Psoas muscle (tissue), 8 donors: ENCODE results near the gene METRN. TPM values are rescaled to one million over a fixed set of nuclear protein-coding genes. Genes with fewer than 3 reads are reported as not detected.

Experiments used
- ATAC-seq, 4 donors: fragments of 200-7000 bp; cut with Tn5 transposase; one replicate each; pipeline ENCODE4 v1.9.1; 2020; ENCODE audit warnings: moderate library complexity in 3 of 4, mild to moderate bottlenecking in 2 of 4
- DNase-seq, 2 donors: peaks; one replicate each; pipeline ENCODE4 v3.0.0-alpha.2; 2020
- H3K27ac ChIP-seq: fragments of 200-600 bp; one replicate; pipeline ENCODE4 v1.8.0; 2022
- H3K27me3 ChIP-seq, 3 donors: fragments of 200-600 bp in 1 of 3; one replicate each; pipeline versions ENCODE4 v1.6.1 to v1.8.0; 2013 to 2022; ENCODE audit warnings: low read length in 2 of 3, mild to moderate bottlenecking in 2 of 3, moderate library complexity in 1 of 3; ENCODE audit not compliant: insufficient read depth in 3 of 3
- H3K36me3 ChIP-seq, 2 donors: fragments of 200-600 bp in 1 of 2; one replicate each; pipeline versions ENCODE4 v1.6.1 to v1.8.0; 2013 to 2022; ENCODE audit warnings: low read depth in 1 of 2, mild to moderate bottlenecking in 1 of 2, moderate library complexity in 1 of 2; ENCODE audit not compliant: insufficient read depth in 1 of 2
- H3K4me1 ChIP-seq: fragments of 200-600 bp; one replicate; pipeline ENCODE4 v1.8.0; 2022
- H3K4me3 ChIP-seq: fragments of 200-600 bp; one replicate; pipeline ENCODE4 v1.8.0; 2022; ENCODE audit warnings: mild to moderate bottlenecking
- H3K9me3 ChIP-seq: fragments of 200-600 bp; one replicate; pipeline ENCODE4 v1.8.0; 2022
- CTCF ChIP-seq: fragments of 200-600 bp; IDR thresholded peaks from one replicate; pipeline ENCODE4 v1.8.0; 2022; ENCODE audit warnings: antibody characterized with exemption
- WGBS, 3 donors: extraction: QIAGEN DNeasy Blood & Tissue Kit; methylation state at CpG; one replicate each; pipeline versions ENCODE4 v1.1.6 to v1.1.7; 2013; 5-methylcytosine and 5-hydroxymethylcytosine counted together
- intact Hi-C, 2 donors: fragments of 100-400 bp; cut with DNase I; formaldehyde crosslinking; loops; one replicate each; pipeline versions ENCODE4 v1.11.0 to v1.14.2; 2022
- polyA plus RNA-seq, 3 donors: library from polyadenylated mRNA; stranded (reverse); fragments of 200-250 nt; gene quantifications; one replicate each; pipeline ENCODE4 v1.2.3, GENCODE V29; 2013
- total RNA-seq, 4 donors: library from RNA; stranded (reverse); fragmentation: NEBNext Ultra II Directional in 2 of 4; extraction: Animal tissue kit (Norgen Biotek cat#: 25700) in 2 of 4; gene quantifications; one replicate each; pipeline versions ENCODE4 v1.2.1 to v1.2.4, GENCODE V29; 2021 to 2023
- donor health status: healthy with polysubstance abuse.
- donor health status: DM: no; HTN: no; CAD: no; lungs with moderate emphysema.
- donor health status: Bipolar disorder and iron deficiency.
- donor health status: healthy.
- donor health status: DM: yes; HTN: yes; CAD: no.
- donor health status: DM: no; HTN: no; CAD: no.
- donor health status: DM: no; HTN: no; CAD: no.
- donor health status: DM: yes; HTN: yes; CAD: no.

Gene METRN
- total and polyA plus RNA-seq, 7 donors, result 17.9 to 28.0 (median 22.8) TPM

DNA sequence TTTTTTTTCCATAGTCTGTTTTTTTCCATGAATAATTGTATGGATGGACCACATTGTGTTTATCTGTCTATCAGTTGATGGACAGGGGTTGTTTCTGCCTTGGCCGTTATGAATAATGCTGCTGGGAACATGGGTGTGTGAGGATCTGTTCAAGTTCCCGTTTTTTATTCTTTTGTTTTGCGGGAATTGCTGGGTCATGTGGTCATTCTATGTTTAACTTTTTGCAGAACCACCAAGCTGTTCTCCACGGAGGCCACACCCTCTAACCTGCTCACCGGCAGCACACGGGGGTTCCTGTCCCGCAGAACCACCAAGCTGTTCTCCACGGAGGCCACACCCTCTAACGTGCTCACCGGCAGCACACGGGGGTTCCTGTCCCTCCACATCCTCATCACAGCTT, 39.7 kb downstream of the METRN start:
- Histone ChIP-seq H3K4me3 (no peak overlapping the region), H3K27ac (no peak overlapping the region), H3K36me3 (no peaks in the 10 kb centered on the region), H3K4me1 (no peaks in the 10 kb centered on the region), H3K27me3 (peaks cover 0 to 39% (median 10%) of the 10 kb centered on the region in 3 donors), H3K9me3 (no peaks in the 10 kb centered on the region)
- WGBS, 3 donors, result 58 to 64% (median 64%) methylated on average over 11 of the region's 11 CpGs
- intact Hi-C loops, result no loop called here
- no peak for TF ChIP-seq CTCF
- no peak for DNase-seq
- no peak for ATAC-seq

DNA sequence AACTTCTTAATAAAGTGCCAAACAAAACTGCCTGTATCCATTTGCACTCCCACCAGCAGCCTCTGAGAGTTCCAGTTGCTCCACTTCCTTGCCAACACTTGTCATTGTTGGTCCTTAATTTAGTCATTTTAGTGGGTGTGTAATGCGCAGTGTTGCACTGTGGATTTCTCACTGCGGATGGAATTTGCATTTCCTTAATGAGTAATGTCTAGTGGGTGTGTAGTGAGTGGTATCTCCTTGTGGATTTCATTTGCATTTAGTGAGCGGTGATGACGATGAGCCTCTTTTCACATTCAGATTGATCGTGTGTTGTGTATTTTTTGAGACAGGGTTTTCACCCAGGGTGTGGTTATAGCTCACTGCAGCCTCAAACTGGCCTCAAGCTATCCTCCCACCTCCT, 41.5 kb downstream of the METRN start:
- no peaks in the 10 kb centered on the region for H3K4me1 ChIP-seq
- 90 to 97% (median 94%) methylated on average over 5 of the region's 5 CpGs for WGBS, 3 donors
- no peaks in the 10 kb centered on the region for H3K36me3 ChIP-seq
- H3K27me3 ChIP-seq, result peaks cover 0 to 39% (median 12%) of the 10 kb centered on the region in 3 donors
- ATAC-seq, result no peak
- intact Hi-C loops, result no loop called here
- no peak for TF ChIP-seq CTCF
- H3K27ac ChIP-seq, result no peak overlapping the region
- no peak for DNase-seq
- H3K9me3 ChIP-seq, result no peaks in the 10 kb centered on the region
- no peak overlapping the region for H3K4me3 ChIP-seq

DNA sequence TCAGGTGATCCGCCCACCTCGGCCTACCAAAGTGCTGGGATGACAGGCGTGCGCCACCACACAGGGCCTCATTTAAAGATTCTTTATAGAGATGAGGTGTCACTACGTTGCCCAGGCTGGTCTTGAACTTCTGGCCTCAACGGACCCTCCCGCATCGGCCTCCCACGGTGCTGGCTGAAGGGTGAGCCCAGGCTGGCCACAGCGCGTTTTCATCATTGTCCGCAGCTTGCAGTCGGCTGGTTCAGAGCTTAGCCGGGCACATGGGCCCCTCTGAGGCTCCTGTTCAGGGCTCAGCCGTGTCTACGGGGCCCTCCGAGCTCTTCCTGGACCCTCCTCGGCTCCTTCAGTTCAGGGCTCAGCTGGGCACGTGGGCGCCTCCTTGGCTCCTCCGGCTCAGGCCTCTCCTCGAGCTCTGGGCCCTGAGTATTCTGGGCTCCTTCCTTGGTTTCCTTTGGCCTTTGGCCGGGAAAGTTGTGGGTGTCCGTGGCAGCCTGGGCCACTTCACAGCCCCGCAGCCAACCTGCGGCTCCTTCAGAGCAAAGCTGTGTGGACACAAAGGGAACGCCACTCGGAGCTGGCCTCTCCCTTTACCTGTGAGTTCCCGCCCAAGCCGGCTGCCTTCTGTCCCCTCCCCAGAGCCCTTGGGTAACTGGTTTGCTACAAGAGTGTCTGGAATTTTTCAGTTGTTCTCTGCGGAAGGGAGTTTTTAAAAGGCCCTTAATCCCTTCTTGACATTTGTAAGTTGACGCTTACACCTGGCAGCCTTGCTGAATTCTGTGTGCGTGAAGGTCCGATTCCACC, 44.4 kb downstream of the METRN start:
- H3K9me3 ChIP-seq, result no peaks in the 10 kb centered on the region
- ATAC-seq (no peak), DNase-seq (no peak)
- no peak overlapping the region for H3K4me3 ChIP-seq
- H3K27me3 ChIP-seq, result peaks cover 0 to 43% (median 9%) of the 10 kb centered on the region in 3 donors
- intact Hi-C loops, result no loop called here
- no peak for TF ChIP-seq CTCF
- no peaks in the 10 kb centered on the region for H3K4me1 ChIP-seq
- H3K27ac ChIP-seq, result no peak overlapping the region
- H3K36me3 ChIP-seq, result no peaks in the 10 kb centered on the region
- 72 to 75% (median 75%) methylated on average over 32 to 34 of the region's 34 CpGs for WGBS, 3 donors

DNA sequence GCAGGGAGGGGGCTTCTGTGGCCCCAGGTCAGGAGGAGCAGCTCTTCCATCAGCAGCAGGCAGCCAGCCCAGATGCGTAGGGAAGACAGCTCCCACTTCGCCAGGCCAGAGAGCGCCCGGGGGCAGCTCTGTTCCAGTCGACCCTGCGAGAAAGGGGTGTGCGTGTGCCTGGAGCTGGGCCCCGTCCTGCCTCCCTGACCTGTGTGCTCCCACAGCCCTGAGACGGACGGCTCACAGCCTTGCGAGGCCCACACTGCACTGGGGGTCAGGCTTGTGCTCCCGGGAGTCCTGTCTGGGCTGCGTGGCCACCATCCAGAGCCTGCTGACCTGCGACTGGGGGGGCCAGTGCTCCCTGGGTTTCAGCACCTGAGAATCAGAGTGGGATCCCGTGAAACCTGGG, 45.1 kb downstream of the METRN start:
- intact Hi-C loops, result no loop called here
- Histone ChIP-seq H3K27ac (no peak overlapping the region), H3K27me3 (peaks cover 0 to 48% (median 12%) of the 10 kb centered on the region in 3 donors), H3K4me3 (no peak overlapping the region), H3K9me3 (no peaks in the 10 kb centered on the region), H3K4me1 (no peaks in the 10 kb centered on the region), H3K36me3 (no peaks in the 10 kb centered on the region)
- ATAC-seq (no peak), DNase-seq (no peak)
- 60 to 62% (median 61%) methylated on average over 14 to 15 of the region's 15 CpGs for WGBS, 3 donors
- TF ChIP-seq CTCF, result no peak
